Kidney capillary endothelial cell (primary cell): Measurements from ENCODE around the gene LHX5.

Experiments
- DNase-seq: peaks from one replicate; pipeline ENCODE4 v3.0.0-alpha.2; 2018; ENCODE audit warnings: low spot score

LHX5 gene

GRCh38 chr12:113439301-113439597 lies 32.4 kb downstream of the LHX5 start:
- no peak for DNase-seq

- no peak for DNase-seq
These were observed 33.0 kb downstream of the LHX5 start for GRCh38 chr12:113438523-113439300.

DNA sequence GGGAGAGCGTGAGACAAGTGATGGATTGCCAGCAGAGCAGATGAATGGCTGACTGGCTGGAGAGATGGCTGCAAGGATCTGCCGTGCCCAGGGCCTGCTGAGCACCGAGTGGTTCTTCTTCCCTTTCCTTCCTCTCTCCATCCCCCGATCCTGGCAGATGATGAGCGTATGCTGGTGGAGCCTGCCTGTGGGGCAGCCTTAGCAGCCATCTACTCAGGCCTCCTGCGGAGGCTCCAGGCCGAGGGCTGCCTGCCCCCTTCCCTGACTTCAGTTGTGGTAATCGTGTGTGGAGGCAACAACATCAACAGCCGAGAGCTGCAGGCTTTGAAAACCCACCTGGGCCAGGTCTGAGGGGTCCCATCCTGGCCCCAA lies 34.0 kb downstream of the LHX5 start:
- DNase-seq, result no peak

DNA sequence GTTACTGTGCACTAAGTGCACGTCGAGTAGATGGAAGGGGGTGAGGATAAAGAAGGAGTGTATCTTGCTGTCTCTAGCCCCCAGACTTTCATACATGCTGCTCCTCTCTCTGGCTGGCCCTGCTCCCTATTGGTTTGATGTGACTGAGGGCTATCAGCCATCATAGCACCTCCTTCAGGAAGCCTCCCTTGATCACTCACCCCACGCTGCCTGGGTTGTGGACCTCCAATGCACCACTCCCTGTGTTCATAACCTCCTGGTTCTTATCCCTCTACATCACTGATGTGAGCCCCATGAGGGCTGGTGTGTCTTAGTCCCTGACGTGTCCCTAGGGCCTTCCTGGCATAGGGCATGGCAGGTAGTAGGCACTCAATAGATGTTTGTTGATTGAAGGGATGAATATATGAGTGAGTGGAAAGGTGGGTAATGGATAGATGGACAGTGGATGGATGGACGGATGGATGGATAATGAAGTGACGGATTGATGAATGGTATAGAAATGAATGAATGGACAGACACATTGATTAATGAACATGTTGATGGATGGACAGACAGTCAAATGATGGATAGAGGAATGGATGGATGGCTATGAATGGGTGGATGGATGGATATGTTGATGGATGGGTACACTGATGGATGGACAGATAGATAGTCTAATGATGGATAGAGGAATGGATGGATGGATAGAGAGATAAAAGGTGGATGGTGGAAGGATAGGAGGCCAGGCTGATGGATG lies 34.5 kb downstream of the LHX5 start:
- DNase-seq, result no peak

DNA sequence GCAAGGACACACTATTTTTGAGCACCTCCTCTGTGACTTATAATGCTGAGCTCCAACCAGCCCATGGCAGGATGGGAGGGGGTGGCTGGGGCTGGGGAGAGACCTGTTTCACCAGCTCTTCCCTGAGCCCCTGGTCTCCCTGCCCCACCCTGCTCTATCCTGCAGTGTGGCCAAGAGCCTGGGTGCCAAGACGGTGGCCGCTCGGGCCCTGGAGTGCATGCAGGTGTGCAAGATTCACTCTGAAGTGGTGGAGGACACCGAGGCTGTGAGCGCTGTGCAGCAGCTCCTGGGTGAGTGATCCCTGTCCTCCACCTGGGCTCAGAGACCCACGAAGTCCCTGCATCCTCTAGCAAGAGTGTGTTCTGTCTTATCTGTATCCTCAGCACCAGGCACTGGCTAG lies 35.1 kb downstream of the LHX5 start:
- DNase-seq, result no peak

GRCh38 chr12:113435367-113435766 lies 36.3 kb downstream of the LHX5 start:
- DNase-seq, result no peak

GRCh38 chr12:113432986-113433385 lies 38.7 kb downstream of the LHX5 start:
- DNase-seq, result no peak

DNA sequence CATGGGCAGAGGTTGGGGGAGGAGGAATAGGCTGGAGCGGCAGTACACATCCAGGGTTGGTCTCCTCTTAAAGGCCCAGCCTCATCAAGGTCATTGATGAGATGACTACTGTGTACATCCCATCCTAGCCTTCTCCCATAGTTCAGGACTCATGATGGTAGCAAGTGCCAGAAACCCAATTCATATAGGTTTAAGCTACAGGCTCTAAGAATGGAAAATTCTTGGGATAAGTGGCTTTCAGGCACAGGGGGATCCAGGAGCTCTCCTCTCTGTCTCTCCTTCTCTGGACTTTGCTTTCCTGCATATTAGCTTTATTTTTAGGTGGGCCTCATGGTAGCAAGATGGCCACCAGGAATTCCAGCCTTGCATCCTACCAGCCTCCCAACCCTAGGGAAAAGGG lies 43.2 kb downstream of the LHX5 start:
- DNase-seq, result no peak

GRCh38 chr12:113427882-113428281 lies 43.8 kb downstream of the LHX5 start:
- no peak for DNase-seq

DNA sequence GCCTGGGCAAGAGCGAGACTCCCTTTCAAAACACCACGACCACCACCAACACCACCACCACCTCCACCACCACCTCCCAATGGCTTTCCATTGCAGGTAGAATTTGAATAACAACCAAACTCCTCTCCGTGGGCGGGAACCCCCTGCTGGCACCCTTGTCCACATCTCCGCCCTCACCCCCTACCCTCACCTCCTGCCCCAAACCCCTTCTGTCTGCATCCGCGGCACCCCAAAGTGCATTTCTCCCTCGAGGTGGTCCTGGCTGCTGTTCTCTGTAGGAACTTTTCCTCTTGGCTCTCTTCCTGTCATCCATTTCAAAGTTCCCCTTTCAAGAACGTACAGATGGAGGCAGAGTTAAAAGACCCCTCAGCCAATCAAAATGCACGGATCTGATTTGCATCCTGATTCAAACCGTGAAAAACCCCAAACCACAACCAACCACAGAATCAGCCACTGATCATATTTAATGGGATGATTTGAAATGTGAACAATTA lies 45.7 kb downstream of the LHX5 start:
- no peak for DNase-seq

GRCh38 chr12:113424915-113425823 lies 46.5 kb downstream of the LHX5 start:
- DNase-seq, result peak; percentile 32

GRCh38 chr12:113424456-113424855 lies 47.2 kb downstream of the LHX5 start:
- no peak for DNase-seq

GRCh38 chr12:113422886-113423669 lies 48.6 kb downstream of the LHX5 start:
- no peak for DNase-seq

DNA sequence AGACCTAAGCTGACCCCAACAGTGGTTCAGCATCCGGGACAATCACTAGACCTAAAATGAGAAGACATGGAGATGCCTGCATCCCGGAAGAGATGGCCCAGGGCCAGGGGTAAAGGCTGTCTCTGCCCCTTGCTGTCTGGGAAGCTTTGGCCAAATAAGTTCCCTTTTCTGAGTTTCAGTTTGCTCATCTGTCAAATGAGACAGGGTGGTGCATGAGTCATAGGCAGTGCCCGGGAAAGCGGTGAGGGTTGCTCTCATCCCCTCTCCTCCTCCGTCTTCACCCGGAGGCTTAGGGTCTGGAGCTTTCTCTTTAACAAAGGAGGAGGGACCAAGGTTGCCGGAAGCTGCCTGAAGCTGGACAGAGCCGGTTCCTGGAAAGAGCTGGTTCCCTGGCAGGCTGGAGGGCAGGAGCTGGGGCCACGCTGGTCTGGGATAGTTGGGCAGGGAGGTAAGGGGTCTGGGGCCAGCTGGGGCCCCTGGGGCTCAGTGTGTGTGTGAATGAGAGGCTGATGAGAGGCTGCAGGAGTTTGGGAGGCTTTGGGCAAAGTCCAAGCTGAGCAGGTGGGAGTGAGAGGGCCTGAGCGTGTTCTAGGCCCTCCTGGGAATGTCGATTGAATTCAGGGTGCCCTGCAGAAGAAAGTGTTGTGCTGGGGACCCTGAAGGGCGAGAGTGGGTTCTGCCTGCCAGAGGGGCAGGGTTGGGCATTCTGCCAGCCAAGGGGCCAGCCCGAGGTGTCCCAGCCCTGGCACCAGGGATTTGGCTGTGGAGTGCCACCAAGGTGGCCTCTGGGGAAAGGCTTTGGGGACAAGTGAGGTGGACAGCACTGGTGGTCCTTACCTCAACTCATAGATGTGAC lies 49.4 kb downstream of the LHX5 start, which contains the start of gene SDSL:
Gene SDSL, plus strand, starts transcription at position 351 of the 856 bp plus-strand sequence. CDS start 5,603 bp downstream, outside the sequence.
- peak; percentile 51 for DNase-seq

GRCh38 chr12:113420996-113421595 lies 50.6 kb downstream of the LHX5 start:
- no peak for DNase-seq

GRCh38 chr12:113418213-113418879 lies 53.3 kb downstream of the LHX5 start:
- DNase-seq, result no peak

DNA sequence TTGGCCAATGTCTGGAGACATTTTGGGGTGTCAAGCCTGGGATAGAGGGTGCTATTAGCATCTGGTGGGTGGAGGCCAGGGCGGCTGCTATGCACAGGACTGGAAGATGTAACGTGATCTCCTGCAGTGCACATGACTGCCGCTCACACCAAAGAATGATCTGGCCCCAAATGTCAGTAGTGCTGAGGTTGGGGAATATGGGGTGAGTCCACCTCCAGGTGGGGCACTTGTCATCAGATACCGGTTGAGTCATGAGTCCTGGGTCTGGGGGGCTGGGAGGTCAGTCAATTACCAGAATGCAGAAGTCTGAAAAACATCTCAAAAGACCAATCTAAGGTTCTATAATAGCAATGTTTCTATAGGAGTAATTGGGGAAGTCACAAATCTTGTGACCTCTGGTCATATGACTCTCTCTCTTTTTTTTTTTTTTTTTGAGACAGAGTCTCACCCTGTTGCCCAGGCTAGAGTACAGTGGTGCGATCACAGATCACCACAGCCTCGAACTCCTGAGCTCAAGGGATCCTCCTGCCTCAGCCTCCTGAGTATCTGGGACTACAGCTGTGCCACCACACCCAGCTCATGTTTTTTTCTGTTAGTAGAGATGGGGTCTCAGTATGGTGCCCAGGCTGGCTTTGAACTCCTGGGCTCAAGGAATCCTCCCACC lies 55.4 kb downstream of the LHX5 start:
- DNase-seq, result no peak

- no peak for DNase-seq
These were observed 57.1 kb downstream of the LHX5 start for GRCh38 chr12:113414519-113415038.

DNA sequence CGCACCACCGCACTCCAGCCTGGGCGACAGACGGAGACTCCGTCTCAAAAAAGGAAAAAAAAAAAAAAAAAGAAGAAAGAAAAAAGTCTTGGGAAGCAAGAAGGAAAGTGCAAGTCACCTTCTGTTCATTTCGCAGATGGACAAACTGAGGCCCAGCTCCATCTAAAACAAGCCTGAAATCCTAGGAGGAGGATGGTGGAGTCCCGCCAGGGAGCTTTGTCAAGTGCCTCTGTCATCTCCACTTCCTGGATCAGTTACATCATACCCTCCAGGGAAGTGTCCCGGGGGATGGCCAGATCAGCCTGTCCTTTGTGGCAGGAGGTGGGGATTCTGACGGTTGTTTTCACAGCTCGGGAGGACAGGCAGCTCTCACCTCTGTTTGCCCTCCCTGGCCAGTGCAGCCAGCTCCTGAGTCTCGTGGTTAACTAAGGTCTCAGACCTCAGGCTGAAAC lies 58.2 kb downstream of the LHX5 start:
- peak; percentile 10 for DNase-seq
